ENCODE data around the gene KRTAP12-3. TPM values are rescaled to one million over a fixed set of nuclear protein-coding genes. Genes with fewer than 3 reads are reported as not detected.

Gene KRTAP12-3
- total RNA-seq, 1 donor from 2014 or later: not detected

- no peak for DNase-seq (ENCODE audit: low spot score)
- Mint-ChIP-seq H3K27me3 (ENCODE audit: low read depth) (peaks cover 67% of the 10 kb centered on the region), H3K4me1 (ENCODE audit: low read depth) (no peaks in the 10 kb centered on the region), H3K27ac (no peak overlapping the region), H3K36me3 (ENCODE audit: low read depth) (no peaks in the 10 kb centered on the region), H3K9me3 (no peaks in the 10 kb centered on the region), H3K4me3 (ENCODE audit: low read depth) (no peak overlapping the region)
- intact Hi-C loops (cut with micrococcal nuclease): no loop called here
Observed at GRCh38 chr21:44700101-44701022, 42.6 kb downstream of the KRTAP12-3 start.

DNA sequence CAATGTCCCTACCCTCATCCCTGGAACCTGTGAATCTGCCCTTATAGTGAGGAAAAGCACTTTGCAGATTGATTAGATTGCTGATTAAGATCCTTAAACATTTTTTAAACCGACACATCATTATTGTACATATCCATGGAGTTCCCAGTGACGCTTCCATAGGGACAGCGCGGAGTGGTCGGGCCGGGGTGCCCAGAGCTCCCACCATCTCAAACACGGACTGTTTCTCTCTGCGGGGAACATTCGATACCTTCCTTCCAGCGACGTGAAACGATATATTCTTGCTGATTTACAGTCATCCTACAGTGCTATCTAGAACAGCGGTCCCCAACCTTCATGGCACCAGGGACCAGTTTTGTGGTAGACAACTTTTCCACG, 43.3 kb downstream of the KRTAP12-3 start:
- H3K36me3 Mint-ChIP-seq (ENCODE audit: low read depth): no peaks in the 10 kb centered on the region
- H3K9me3 Mint-ChIP-seq: peaks cover 5% of the 10 kb centered on the region
- no peak overlapping the region for H3K4me3 Mint-ChIP-seq (ENCODE audit: low read depth)
- intact Hi-C loops (cut with micrococcal nuclease): no loop called here
- DNase-seq (ENCODE audit: low spot score): no peak
- peaks cover 69% of the 10 kb centered on the region for H3K27me3 Mint-ChIP-seq (ENCODE audit: low read depth)
- H3K4me1 Mint-ChIP-seq (ENCODE audit: low read depth): no peaks in the 10 kb centered on the region
- H3K27ac Mint-ChIP-seq: no peak overlapping the region

DNA sequence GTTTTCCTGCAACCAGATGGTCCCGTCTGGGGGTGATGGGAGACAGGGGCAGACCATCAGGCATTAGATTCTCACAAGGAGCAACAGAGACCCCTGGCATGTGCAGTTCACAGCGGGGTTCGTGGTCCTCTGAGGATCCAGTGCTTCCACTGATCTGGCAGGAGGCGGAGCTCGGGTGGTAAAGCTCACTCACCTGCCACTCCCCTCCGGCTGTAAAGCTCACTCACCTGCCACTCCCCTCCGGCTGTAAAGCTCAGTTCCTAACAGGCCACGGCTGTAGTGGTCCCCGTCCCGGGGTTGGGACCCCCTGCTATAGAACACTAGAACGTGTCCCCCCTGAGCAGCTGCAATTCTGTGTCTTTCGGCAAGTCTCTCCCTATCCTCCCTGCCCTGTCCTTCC, 43.8 kb downstream of the KRTAP12-3 start:
- H3K27ac Mint-ChIP-seq: no peak overlapping the region
- H3K36me3 Mint-ChIP-seq (ENCODE audit: low read depth): no peaks in the 10 kb centered on the region
- H3K27me3 Mint-ChIP-seq (ENCODE audit: low read depth): peaks cover 69% of the 10 kb centered on the region
- DNase-seq (ENCODE audit: low spot score): no peak
- no peaks in the 10 kb centered on the region for H3K4me1 Mint-ChIP-seq (ENCODE audit: low read depth)
- H3K4me3 Mint-ChIP-seq (ENCODE audit: low read depth): no peak overlapping the region
- H3K9me3 Mint-ChIP-seq: peaks cover 8% of the 10 kb centered on the region
- intact Hi-C loops (cut with micrococcal nuclease): no loop called here

DNA sequence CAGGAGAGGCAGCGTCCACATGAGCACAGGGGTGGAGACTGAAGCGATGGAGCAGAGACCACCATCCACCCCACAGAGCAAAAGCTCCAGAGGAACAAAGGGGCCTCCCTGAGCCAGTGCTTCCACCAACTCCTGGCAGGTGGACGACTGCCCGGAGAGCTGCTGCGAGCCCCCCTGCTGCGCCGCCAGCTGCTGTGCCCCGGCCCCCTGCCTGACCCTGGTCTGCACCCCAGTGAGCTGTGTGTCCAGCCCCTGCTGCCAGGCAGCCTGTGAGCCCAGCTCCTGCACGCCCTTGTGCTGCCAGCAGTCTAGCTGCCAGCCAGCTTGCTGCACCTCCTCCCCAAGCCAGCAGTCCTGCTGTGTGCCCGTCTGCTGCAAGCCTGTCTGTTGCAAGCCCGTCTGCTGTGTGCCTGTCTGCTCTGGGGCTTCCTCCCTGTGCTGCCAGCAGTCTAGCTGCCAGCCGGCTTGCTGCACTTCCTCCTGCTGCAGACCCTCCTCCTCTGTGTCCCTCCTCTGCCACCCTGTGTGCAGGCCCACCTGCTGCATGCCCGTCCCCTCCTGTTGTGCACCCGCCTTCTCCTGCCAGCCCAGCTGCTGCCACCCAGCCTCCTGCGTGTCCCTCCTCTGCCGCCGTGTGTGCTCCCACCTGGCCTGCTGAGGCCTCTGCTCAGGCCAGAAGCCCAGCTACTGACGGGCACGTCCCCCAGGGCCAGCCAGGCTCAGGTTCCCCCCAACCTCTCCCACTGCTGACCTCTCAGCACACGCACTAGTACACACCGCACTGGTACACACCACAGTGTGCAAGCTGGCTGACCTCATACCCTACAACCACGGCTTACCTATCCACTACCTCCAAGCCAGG, 44.6 kb downstream of the KRTAP12-3 start:
- H3K27ac Mint-ChIP-seq: no peak overlapping the region
- peaks cover 68% of the 10 kb centered on the region for H3K27me3 Mint-ChIP-seq (ENCODE audit: low read depth)
- H3K4me1 Mint-ChIP-seq (ENCODE audit: low read depth): no peaks in the 10 kb centered on the region
- H3K36me3 Mint-ChIP-seq (ENCODE audit: low read depth): no peaks in the 10 kb centered on the region
- intact Hi-C loops (cut with micrococcal nuclease): no loop called here
- no peak for DNase-seq (ENCODE audit: low spot score)
- H3K4me3 Mint-ChIP-seq (ENCODE audit: low read depth): no peak overlapping the region
- peaks cover 8% of the 10 kb centered on the region for H3K9me3 Mint-ChIP-seq

DNA sequence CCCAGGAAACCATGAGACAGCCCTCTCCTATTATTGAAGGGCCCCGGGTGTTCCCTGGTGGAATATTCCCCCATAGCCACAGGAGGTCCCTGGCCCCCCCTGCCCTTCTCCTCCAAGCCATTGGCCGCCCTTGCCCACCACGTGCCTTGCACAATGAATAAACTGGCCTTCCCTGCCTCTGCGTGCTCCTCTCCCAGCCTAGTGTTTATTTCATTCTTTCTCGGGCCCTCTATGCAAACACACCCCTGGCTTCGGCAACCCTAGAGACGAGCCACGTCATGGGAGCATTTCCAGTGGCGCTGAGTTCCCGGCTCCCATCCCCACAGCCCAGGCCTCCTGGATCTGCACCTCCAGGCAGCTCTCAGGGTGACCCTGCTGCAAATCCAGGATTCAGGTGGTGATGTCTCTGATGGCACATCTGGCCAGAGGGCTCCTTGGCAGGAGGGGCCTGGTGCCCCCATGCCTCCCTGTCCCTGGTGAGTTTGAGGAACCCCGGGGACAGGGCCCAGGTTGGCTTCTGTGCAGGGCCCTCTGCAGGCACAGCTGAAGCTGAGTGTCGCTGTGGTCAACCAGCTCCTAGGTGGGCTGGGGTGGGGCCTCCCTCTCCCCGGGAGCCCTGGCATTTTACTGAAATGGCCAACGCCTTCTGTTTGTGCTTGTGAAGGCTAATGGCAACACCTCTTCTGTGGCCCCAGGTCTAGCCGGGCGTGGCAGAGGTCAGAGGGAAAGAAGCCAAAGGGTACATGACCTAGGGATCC, 45.4 kb downstream of the KRTAP12-3 start:
- Mint-ChIP-seq H3K36me3 (ENCODE audit: low read depth) (no peaks in the 10 kb centered on the region), H3K4me1 (ENCODE audit: low read depth) (no peaks in the 10 kb centered on the region), H3K27me3 (ENCODE audit: low read depth) (peaks cover 68% of the 10 kb centered on the region), H3K4me3 (ENCODE audit: low read depth) (no peak overlapping the region), H3K27ac (no peak overlapping the region), H3K9me3 (peaks cover 8% of the 10 kb centered on the region)
- DNase-seq (ENCODE audit: low spot score): no peak
- intact Hi-C loops (cut with micrococcal nuclease): no loop called here

- Mint-ChIP-seq H3K4me1 (ENCODE audit: low read depth) (no peaks in the 10 kb centered on the region), H3K36me3 (ENCODE audit: low read depth) (no peaks in the 10 kb centered on the region), H3K27me3 (ENCODE audit: low read depth) (peaks cover 67% of the 10 kb centered on the region), H3K27ac (no peak overlapping the region), H3K9me3 (peaks cover 8% of the 10 kb centered on the region), H3K4me3 (ENCODE audit: low read depth) (no peak overlapping the region)
- intact Hi-C loops (cut with micrococcal nuclease): no loop called here
- DNase-seq (ENCODE audit: low spot score): no peak
Observed at GRCh38 chr21:44703731-44704635, 46.3 kb downstream of the KRTAP12-3 start.

DNA sequence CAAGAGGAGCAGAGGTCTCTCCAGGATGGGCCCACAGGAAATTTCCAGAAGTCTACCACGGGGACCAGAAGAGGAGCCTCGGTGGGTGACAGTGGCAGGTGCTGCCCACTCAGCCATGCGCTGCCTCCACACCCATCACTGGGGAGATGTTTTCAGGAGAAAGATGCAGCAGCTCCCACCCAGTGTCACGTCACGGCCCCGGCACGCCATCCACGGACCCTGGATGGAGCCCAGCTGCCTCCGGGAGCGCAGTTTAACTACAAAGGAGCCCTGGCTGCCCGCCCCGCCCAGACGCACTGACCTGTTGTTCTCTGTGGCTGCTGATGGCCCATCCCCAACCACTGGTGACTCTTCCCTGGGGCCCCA, 46.9 kb downstream of the KRTAP12-3 start:
- no peak for DNase-seq (ENCODE audit: low spot score)
- Mint-ChIP-seq H3K27me3 (ENCODE audit: low read depth) (peaks cover 70% of the 10 kb centered on the region), H3K9me3 (peaks cover 8% of the 10 kb centered on the region), H3K4me1 (ENCODE audit: low read depth) (no peaks in the 10 kb centered on the region), H3K36me3 (ENCODE audit: low read depth) (no peaks in the 10 kb centered on the region), H3K27ac (no peak overlapping the region), H3K4me3 (ENCODE audit: low read depth) (no peak overlapping the region)
- intact Hi-C loops (cut with micrococcal nuclease): no loop called here

GRCh38 chr21:44706026-44706705, 48.4 kb downstream of the KRTAP12-3 start:
- peaks cover 74% of the 10 kb centered on the region for H3K27me3 Mint-ChIP-seq (ENCODE audit: low read depth)
- H3K4me1 Mint-ChIP-seq (ENCODE audit: low read depth): peaks cover 2% of the 10 kb centered on the region
- no peak overlapping the region for H3K4me3 Mint-ChIP-seq (ENCODE audit: low read depth)
- H3K36me3 Mint-ChIP-seq (ENCODE audit: low read depth): no peaks in the 10 kb centered on the region
- H3K27ac Mint-ChIP-seq: no peak overlapping the region
- peaks cover 8% of the 10 kb centered on the region for H3K9me3 Mint-ChIP-seq
- intact Hi-C loops (cut with micrococcal nuclease): no loop called here
- no peak for DNase-seq (ENCODE audit: low spot score)

DNA sequence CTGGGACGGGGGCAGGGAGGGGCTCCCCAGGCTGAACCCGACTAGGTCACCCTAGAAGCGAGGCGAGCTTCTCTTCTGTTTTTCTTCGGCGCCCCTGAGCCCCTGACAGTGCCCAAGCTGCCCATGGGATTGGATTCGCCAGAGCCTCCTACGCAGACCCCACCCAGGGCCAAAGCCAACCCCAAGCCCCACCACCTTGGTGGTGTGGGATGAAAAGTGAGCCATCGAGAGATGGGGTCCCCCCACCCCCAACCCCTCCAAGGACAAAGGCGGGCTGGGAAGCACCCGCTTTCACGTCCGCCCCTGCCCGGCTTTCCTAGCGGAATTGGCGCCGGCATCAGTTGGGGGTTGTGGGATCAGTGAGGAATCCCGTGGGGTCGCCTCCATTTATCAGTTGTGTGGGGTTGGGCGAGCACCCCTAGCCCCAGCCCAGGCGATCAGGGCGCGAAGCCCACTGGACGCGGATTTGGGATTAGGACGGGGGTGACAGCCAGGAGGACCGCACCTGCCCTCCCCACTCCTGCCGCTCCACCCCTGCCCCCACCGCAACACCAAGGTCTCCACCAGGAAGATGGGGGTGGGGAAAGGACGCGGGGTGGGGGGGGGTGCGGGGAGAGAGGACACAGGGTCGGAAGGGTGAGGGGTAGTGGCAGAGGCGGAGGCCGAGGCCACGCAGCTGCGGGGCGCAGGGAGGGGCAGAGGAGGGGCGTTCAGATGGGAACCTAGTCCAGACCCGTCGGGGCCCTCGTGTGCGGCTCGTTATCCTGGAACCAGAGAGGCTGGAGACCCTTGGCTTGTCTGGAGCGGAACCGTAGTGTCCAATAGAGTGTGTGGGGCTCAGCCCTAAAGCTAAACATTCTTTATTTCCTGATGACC, 49.2 kb downstream of the KRTAP12-3 start:
- Mint-ChIP-seq H3K4me3 (ENCODE audit: low read depth) (no peak overlapping the region), H3K9me3 (peaks cover 8% of the 10 kb centered on the region), H3K36me3 (ENCODE audit: low read depth) (no peaks in the 10 kb centered on the region), H3K27me3 (ENCODE audit: low read depth) (peaks cover 73% of the 10 kb centered on the region), H3K4me1 (ENCODE audit: low read depth) (peaks cover 2% of the 10 kb centered on the region), H3K27ac (no peak overlapping the region)
- DNase-seq (ENCODE audit: low spot score): no peak
- intact Hi-C loops (cut with micrococcal nuclease): no loop called here
